Thyroid gland (tissue), 4 donors: Measurements from ENCODE around the gene SF3B2.
"Not testable (repeated sequence)": the region's sequence is repeated elsewhere in the genome, so short reads cannot be mapped to it uniquely, and the experiment has no call there.

Experiments used
- POLR2A ChIP-seq, 2 donors: fragments of 450-650 bp; IDR thresholded peaks; one replicate each; pipeline ENCODE4 v1.6.1; 2017; ENCODE audit warnings: antibody characterized with exemption in 2 of 2, mild to moderate bottlenecking in 2 of 2, moderate library complexity in 1 of 2
- TF ChIP-seq, protein P1 (sequence below), 6 experiments: fragments of 200-600 bp in 3 of 6; fragments of 450-650 bp in 3 of 6; sonication (generic) in 3 of 6; IDR thresholded peaks; one replicate each; pipeline ENCODE4 v1.5.1; 2016 to 2019; ENCODE audit warnings: antibody characterized with exemption in 6 of 6, mild to moderate bottlenecking in 2 of 6, inconsistent platforms in 1 of 6, moderate library complexity in 1 of 6

DNA sequence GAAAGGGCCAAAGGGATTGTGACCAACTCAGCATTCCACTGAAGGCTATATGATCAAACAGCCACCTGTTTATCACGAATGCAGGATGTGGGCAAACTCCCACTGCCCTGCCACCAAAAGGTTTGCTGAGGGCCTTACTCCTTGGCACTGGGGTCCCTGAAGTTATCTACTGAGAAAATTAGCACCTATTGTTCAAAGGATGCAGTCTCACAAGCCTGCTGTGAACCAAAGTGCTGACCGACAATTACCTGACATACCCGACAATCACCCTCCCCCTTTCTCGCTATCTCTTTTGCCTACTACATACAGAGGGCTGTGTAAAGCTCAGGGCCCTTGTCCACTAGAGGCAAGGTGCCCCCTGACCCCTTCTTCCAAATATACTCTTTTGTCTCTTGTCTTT lies 42.1 kb upstream of the SF3B2 start:
- TF ChIP-seq, protein P1, sequence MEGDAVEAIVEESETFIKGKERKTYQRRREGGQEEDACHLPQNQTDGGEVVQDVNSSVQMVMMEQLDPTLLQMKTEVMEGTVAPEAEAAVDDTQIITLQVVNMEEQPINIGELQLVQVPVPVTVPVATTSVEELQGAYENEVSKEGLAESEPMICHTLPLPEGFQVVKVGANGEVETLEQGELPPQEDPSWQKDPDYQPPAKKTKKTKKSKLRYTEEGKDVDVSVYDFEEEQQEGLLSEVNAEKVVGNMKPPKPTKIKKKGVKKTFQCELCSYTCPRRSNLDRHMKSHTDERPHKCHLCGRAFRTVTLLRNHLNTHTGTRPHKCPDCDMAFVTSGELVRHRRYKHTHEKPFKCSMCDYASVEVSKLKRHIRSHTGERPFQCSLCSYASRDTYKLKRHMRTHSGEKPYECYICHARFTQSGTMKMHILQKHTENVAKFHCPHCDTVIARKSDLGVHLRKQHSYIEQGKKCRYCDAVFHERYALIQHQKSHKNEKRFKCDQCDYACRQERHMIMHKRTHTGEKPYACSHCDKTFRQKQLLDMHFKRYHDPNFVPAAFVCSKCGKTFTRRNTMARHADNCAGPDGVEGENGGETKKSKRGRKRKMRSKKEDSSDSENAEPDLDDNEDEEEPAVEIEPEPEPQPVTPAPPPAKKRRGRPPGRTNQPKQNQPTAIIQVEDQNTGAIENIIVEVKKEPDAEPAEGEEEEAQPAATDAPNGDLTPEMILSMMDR (IDR thresholded peaks at IDR 0.05), result not testable (repeated sequence)
- not testable (repeated sequence) for TF ChIP-seq POLR2A (IDR thresholded peaks at IDR 0.05)
